Measurements from ENCODE around the gene MRM1. TPM values are rescaled to one million over a fixed set of nuclear protein-coding genes. Genes with fewer than 3 reads are reported as not detected.

MRM1 gene
- total RNA-seq, 1 experiment from 2014 or later, result 16.5 TPM

DNA sequence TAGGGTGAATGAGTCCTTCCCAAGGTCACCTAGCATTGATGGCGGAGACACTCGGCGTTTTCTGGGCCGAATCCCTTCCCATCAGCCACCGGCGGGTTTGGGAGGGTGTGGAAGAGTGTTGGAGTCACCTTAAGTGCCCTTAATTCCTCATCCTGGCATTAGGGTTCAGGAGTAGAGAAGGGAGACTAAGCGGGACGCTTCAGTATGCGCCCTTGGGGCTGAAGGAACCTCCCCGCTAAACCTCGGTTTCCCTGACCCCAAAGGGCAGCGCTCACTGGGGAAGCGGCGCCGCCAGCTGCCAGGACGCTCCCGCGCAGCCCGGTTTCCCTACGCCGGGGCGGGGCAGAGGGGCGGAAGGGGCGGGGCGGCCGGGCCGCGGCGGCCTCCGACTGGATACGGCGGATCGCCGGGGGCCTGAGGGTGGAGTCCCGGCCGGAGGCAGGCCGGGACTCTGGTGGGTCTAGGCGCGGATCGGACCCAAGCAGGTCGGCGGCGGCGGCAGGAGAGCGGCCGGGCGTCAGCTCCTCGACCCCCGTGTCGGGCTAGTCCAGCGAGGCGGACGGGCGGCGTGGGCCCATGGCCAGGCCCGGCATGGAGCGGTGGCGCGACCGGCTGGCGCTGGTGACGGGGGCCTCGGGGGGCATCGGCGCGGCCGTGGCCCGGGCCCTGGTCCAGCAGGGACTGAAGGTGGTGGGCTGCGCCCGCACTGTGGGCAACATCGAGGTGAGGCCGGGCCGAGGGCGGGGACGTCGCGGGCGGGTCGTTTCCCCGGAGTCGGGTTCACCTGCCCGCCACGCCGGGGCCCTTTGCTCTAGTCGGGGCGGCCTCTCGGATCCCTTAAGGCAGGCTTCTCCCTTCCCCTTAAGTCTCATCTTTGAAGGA lies 9.7 kb upstream of the MRM1 start, which contains the start of gene DHRS11 (continued):
- TF ChIP-seq ATF2 (CRISPR knock-in tag; IDR thresholded peaks at IDR 0.05; ENCODE audit: borderline replicate concordance, low read depth), result no peak
- no peak for TF ChIP-seq ZNF317 (CRISPR knock-in tag; IDR thresholded peaks at IDR 0.05; ENCODE audit: borderline replicate concordance, low read depth)
- peak; percentile 31; the same call in 1 of the 2 replicates for TF ChIP-seq ESRRA (CRISPR knock-in tag; IDR thresholded peaks at IDR 0.05; ENCODE audit: borderline replicate concordance)
- TF ChIP-seq PREB (CRISPR knock-in tag; IDR thresholded peaks at IDR 0.05; ENCODE audit: borderline replicate concordance), result no peak
- peak; percentile 68; the same call in 1 of the 2 replicates for TF ChIP-seq AR (CRISPR knock-in tag; IDR thresholded peaks at IDR 0.05)
- peak; percentile 61; the same call in 1 of the 2 replicates for TF ChIP-seq SMAD3 (CRISPR knock-in tag; IDR thresholded peaks at IDR 0.05; ENCODE audit: borderline replicate concordance)
- no peak for TF ChIP-seq IRF1 (CRISPR knock-in tag; IDR thresholded peaks at IDR 0.05)
- no peak for TF ChIP-seq ZNF138 (CRISPR knock-in tag; conservative IDR thresholded peaks at IDR 0.05)
- TF ChIP-seq RELA (CRISPR knock-in tag; IDR thresholded peaks at IDR 0.05; ENCODE audit: borderline replicate concordance), result 0 out of 2 replicates have a peak, but pooled peaks have one; percentile 1
- TF ChIP-seq, protein P1, sequence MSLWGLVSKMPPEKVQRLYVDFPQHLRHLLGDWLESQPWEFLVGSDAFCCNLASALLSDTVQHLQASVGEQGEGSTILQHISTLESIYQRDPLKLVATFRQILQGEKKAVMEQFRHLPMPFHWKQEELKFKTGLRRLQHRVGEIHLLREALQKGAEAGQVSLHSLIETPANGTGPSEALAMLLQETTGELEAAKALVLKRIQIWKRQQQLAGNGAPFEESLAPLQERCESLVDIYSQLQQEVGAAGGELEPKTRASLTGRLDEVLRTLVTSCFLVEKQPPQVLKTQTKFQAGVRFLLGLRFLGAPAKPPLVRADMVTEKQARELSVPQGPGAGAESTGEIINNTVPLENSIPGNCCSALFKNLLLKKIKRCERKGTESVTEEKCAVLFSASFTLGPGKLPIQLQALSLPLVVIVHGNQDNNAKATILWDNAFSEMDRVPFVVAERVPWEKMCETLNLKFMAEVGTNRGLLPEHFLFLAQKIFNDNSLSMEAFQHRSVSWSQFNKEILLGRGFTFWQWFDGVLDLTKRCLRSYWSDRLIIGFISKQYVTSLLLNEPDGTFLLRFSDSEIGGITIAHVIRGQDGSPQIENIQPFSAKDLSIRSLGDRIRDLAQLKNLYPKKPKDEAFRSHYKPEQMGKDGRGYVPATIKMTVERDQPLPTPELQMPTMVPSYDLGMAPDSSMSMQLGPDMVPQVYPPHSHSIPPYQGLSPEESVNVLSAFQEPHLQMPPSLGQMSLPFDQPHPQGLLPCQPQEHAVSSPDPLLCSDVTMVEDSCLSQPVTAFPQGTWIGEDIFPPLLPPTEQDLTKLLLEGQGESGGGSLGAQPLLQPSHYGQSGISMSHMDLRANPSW (CRISPR knock-in tag; conservative IDR thresholded peaks at IDR 0.05; ENCODE audit: low read depth), result no peak
- TF ChIP-seq, protein P2, sequence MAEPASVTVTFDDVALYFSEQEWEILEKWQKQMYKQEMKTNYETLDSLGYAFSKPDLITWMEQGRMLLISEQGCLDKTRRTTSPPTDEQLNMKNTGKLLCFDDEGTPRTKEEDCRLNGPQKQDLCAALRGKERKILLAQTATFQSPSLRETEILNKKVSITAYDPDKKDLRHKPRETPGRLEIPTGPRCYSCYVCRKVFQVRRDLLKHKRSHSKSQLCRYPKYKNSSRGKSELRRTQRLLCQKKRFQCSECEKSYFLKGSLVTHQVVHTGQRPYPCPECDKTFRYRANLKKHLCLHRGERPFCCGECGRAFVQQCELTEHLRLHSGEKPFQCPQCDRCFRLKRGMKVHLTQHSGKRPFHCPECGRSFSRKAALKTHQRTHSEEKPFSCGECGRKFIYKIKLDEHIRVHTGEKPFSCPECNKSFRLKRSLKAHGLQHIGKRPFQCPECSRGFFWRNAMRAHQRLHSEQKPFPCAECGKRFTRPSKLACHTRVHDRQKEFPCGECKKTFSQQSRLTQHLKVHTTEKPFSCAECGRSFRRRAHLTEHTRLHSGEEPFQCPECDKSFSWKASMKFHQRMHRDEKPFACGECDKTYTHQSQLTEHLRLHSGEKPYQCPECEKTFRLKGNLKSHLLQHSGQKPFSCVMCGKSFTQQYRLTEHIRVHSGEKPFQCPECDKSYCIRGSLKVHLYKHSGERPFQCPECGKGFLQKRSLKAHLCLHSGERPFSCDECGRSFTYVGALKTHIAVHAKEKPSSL (CRISPR knock-in tag; conservative IDR thresholded peaks at IDR 0.05), result no peak
- TF ChIP-seq TEAD4 (CRISPR knock-in tag; IDR thresholded peaks at IDR 0.05), result no peak
- peak; percentile 75 for TF ChIP-seq ZNF416 (CRISPR knock-in tag; IDR thresholded peaks at IDR 0.05)
- no peak for TF ChIP-seq ZBTB21 (CRISPR knock-in tag; IDR thresholded peaks at IDR 0.05; ENCODE audit: borderline replicate concordance)
- no peak; the same call in 1 of the 2 replicates for TF ChIP-seq CREM (CRISPR knock-in tag; IDR thresholded peaks at IDR 0.05)
- TF ChIP-seq, protein P3, sequence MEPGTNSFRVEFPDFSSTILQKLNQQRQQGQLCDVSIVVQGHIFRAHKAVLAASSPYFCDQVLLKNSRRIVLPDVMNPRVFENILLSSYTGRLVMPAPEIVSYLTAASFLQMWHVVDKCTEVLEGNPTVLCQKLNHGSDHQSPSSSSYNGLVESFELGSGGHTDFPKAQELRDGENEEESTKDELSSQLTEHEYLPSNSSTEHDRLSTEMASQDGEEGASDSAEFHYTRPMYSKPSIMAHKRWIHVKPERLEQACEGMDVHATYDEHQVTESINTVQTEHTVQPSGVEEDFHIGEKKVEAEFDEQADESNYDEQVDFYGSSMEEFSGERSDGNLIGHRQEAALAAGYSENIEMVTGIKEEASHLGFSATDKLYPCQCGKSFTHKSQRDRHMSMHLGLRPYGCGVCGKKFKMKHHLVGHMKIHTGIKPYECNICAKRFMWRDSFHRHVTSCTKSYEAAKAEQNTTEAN (CRISPR knock-in tag; IDR thresholded peaks at IDR 0.05), result no peak
- TF ChIP-seq FOXP4 (CRISPR knock-in tag; IDR thresholded peaks at IDR 0.05), result peak; percentile 78; the same call in 1 of the 2 replicates

All from WTC11 (cell line).